ENCODE measurements around the gene MESD.

Gene MESD

DNA sequence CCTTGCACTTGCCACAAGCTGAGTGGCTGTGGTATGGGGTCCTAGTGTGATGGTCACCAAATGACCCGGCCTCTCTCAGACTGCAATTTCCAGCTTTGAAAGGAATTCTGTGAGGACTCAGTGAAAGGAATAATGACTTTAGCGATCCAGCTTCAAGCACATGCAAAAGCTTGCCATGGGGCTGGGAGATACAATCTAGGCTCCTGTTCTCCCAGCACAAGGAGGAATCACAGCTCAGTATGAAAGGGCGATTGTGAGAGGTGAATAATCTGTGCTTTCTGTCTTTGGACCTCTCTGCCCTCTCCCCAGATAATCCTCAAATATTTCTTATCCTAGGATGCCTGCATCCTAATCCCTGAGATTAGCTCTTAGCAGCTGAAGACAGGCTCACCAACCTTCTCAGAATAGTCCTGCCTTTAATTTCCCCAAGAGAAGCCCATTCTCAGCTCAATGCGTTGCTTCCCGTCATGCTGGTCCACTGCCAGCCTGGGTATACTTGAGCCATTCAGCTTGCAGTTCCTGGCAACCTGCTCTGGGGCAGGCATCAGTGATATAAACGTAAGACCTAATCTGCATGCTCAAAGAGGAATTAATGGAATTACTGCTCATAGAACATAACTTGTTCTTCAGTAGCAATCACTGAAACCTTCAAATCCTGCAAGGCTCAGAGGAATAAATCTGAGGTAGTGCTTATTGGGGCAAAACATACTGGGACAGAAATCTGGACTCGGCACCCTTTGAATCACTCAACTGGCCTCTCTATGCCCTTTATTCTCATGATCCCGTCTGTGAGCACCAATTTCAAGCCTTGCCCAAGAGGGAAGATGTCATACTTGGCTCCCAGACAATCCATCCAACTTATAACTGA, 26.2 kb upstream of the MESD start:
- no peak for DNase-seq (ENCODE audit: low read depth)

DNA sequence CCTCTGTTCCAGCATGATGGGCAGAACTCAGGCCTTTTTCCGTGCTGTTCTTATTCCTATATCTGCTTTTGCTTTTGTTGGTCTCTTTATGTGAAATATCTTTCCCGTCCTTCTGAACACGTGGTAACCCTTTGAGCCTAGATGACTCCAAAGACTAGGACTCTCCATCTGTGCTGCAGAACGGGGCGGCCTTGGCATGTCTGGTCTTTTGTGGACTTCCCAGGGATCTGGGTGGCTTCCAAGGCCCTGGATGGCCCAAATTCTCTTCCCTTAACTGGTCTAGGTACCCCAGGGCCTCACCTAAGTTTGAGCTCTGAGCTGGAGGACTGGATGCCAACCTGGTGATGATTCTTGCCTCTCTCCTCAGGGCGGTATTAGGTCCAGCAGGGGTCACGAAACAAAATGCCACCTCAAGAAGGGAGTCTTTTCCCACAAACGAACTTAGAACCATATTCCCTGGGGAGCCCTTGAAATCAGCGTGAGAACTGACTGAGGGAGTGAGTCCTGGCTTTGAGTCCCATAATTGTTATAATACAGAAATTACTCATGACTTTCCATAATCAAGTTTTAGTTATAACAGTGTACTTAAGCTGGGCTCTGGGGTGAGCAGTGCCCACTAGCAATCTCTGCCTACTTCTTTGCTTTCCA, 25.0 kb upstream of the MESD start:
- no peak for DNase-seq (ENCODE audit: low read depth)

DNA sequence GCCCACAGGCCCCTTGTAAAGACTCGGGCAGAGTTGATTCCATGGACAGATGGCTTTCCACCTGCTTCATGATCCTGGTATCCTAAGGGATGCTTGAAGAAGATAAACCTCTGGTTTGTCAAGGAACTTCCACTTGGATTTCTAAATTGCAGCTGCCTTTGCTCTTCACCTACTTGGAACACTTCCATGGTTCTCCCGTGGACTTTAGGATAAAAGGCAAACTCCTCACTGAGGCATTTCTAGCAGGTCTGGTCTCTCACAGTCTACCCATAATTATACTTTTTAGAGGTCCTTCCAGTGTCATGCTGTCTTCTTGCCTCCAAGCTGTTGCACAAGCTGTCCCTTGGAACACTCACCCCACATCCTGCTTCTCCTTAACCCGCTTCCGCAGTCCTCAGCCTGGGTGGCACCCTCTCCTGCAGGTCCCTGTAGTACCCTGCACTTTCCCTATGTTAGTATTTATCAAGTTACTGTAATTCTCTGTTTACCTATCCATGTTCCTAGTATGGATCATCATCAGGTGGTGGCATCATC, 23.8 kb upstream of the MESD start:
- no peak for DNase-seq (ENCODE audit: low read depth)

GRCh38 chr15:81012588-81012987, 23.0 kb upstream of the MESD start:
- DNase-seq (ENCODE audit: low read depth), result no peak

- no peak for DNase-seq (ENCODE audit: low read depth)
These were observed 22.0 kb upstream of the MESD start for GRCh38 chr15:81011593-81011992.

GRCh38 chr15:81010086-81010485, 20.5 kb upstream of the MESD start:
- no peak for DNase-seq (ENCODE audit: low read depth)

DNA sequence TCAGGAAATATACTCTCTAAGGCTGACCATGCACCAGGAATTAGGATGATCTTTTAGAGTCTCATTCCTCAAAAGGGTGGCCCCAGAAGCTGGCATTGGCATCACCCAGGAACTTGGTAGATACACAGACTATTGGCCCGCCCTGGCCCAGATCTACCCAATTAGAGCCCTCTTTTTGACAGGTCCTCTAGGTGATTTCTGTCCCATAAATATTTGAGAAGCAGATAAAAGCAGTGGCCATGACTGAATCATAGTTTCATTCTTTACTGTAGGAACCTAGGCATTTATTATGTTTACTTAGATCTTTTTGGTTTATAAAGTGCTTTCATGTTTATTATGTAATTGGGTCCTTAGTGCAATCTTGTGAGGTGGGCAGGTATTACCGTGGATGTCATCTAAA, 18.7 kb upstream of the MESD start:
- DNase-seq (ENCODE audit: low read depth), result no peak

- no peak for DNase-seq (ENCODE audit: low read depth)
These were observed 17.9 kb upstream of the MESD start for GRCh38 chr15:81007428-81008064.

- no peak for DNase-seq (ENCODE audit: low read depth)
These were observed 16.5 kb upstream of the MESD start for GRCh38 chr15:81006124-81006523.

GRCh38 chr15:81003097-81003350, 13.4 kb upstream of the MESD start:
- no peak for DNase-seq (ENCODE audit: low read depth)

GRCh38 chr15:81002331-81003096, 12.9 kb upstream of the MESD start:
- no peak for DNase-seq (ENCODE audit: low read depth)

DNA sequence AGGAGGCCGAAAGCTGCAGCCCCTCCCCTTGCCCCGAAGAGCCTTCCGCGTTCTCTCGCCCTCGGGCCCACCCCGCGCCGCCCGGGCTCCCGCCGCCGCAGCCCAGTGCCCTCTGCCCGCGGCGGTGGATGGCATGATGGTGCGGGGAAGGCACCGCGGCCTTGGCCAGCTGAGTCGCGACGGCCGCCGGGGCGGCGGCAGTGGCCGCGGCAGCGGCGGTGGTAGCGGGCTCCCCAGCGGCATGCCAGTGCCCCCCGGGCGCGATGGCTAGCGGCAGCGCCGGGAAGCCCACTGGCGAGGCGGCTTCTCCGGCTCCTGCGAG, 12.4 kb upstream of the MESD start:
- no peak for DNase-seq (ENCODE audit: low read depth)

GRCh38 chr15:81001152-81002008, 11.8 kb upstream of the MESD start:
- DNase-seq (ENCODE audit: low read depth), result peak; percentile 35

GRCh38 chr15:81000624-81001151, 11.1 kb upstream of the MESD start, which contains the start of gene TLNRD1:
Gene TLNRD1 (plus strand): TSS chr15:81000923. CDS start chr15:81002272, 1,349 bp downstream.
- peak; percentile 75 for DNase-seq (ENCODE audit: low read depth)

DNA sequence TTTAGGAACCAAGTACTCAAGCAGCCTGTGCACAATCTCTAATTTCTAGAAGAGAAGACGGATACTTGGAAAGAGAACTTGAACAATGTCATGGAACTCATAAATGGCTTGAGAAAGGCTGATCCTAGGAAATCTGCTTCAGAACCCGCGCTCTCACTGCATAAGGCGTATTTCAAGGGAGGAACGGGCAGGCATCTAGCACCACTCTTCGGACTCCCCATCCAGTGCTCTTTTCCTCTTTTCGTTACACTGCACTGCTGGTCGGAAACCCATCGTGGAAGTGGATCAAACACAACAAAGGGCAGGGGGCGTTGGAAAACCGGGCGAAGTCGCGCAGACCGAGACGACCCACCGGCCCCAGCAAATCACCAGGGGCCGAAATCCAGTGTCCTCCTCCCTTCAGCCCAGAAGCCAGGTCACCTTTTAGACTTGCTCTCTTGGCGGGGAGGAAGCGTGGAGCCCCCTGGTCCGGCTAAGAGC, 10.6 kb upstream of the MESD start:
- no peak for DNase-seq (ENCODE audit: low read depth)

DNA sequence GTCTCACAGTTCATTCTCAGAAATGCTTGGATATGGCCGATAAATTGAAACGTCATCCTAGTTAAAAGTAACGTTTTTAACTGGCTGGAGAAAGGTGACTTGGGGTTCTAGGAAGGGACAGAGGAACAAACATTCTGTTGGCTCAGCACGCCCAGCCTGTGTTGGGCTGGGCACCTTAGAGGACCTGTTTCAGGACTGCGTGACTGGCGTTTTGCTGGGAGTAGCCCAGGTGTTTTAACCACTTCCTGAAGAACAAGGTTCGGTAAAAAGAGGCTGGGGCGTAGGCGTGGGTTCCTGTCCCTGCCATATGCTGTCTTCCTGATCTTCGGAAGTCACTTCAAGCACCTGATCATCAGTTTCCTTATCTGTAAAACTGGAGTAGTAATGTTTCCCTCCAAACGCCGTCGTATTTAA, 10.0 kb upstream of the MESD start:
- DNase-seq (ENCODE audit: low read depth), result peak; percentile 48

DNA sequence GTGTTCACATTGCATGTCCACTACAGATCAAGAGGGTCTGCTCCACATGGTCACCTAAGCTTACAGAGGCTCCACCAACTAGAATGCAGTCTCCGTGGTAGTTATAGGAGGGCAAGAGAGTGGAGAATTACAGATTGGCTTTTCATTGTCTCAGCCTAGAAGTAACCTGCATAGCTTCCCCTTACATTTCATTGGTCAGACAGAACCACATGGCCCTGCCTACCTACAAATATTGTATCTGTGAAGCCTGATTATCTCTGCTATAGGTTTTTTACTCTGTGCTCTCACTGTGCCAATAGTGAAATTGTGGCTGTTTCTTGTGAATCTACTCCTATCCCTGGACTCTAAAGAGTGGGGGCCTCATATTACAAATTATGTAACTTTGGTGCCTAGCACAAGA, 8.6 kb upstream of the MESD start:
- DNase-seq (ENCODE audit: low read depth), result no peak

DNA sequence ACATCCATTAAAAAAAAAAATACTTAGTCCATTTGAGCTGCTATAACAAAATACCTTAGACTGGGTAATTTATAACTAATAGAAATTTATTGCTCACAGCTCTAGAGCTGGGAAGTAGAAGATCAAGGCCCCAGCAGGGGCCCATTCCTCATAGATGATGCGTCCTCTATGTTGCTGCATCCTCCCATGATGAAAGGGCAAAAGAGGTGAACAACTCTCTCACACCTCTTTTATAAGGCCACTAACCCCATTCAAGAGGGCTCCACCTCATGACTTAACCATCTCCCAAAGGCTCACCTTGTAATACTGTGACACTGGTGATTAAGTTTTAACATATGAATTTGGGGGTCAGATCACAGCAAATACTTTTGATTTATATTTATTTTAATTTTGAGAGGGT, 8.1 kb upstream of the MESD start:
- no peak for DNase-seq (ENCODE audit: low read depth)

GRCh38 chr15:80996247-80996646, 6.6 kb upstream of the MESD start:
- no peak for DNase-seq (ENCODE audit: low read depth)

GRCh38 chr15:80992441-80992840, 2.8 kb upstream of the MESD start:
- DNase-seq (ENCODE audit: low read depth), result no peak

- no peak for DNase-seq (ENCODE audit: low read depth)
These were observed 2.4 kb upstream of the MESD start for GRCh38 chr15:80992006-80992405.
